ENCODE results near the gene EPHA7.
A peak's percentile ranks its signal among the peaks of the same experiment; 100 is the strongest.

EPHA7 gene

GRCh38 chr6:93392797-93393196 lies 26.6 kb downstream of the EPHA7 start:
- no peak for DNase-seq

GRCh38 chr6:93391965-93392364 lies 27.4 kb downstream of the EPHA7 start:
- no peak for DNase-seq

- no peak for DNase-seq
These were observed 30.2 kb downstream of the EPHA7 start for GRCh38 chr6:93389192-93389591.

GRCh38 chr6:93388070-93388469 lies 31.3 kb downstream of the EPHA7 start:
- DNase-seq: no peak

- DNase-seq: no peak
These were observed 43.3 kb downstream of the EPHA7 start for GRCh38 chr6:93376026-93376540.

- DNase-seq: no peak
These were observed 45.9 kb downstream of the EPHA7 start for GRCh38 chr6:93373445-93373844.

- DNase-seq: no peak
These were observed 47.6 kb downstream of the EPHA7 start for GRCh38 chr6:93371756-93372155.

- DNase-seq: no peak
These were observed 49.7 kb downstream of the EPHA7 start for GRCh38 chr6:93369586-93370134.

GRCh38 chr6:93366506-93366905 lies 52.9 kb downstream of the EPHA7 start:
- DNase-seq: no peak

GRCh38 chr6:93365445-93365844 lies 53.9 kb downstream of the EPHA7 start:
- DNase-seq: no peak

- DNase-seq: no peak
These were observed 60.9 kb downstream of the EPHA7 start for GRCh38 chr6:93358435-93358834.

- no peak for DNase-seq
These were observed 66.8 kb downstream of the EPHA7 start for GRCh38 chr6:93352604-93353003.

- no peak for DNase-seq
These were observed 68.1 kb downstream of the EPHA7 start for GRCh38 chr6:93351222-93351621.

- DNase-seq: no peak
These were observed 68.6 kb downstream of the EPHA7 start for GRCh38 chr6:93350774-93351173.

GRCh38 chr6:93344333-93344835 lies 75.0 kb downstream of the EPHA7 start:
- no peak for DNase-seq

GRCh38 chr6:93343476-93343875 lies 75.9 kb downstream of the EPHA7 start:
- DNase-seq: no peak

GRCh38 chr6:93341900-93342613 lies 77.3 kb downstream of the EPHA7 start:
- no peak for DNase-seq

- DNase-seq: no peak
These were observed 81.5 kb downstream of the EPHA7 start for GRCh38 chr6:93337772-93338394.

- no peak for DNase-seq
These were observed 82.3 kb downstream of the EPHA7 start for GRCh38 chr6:93337014-93337413.

GRCh38 chr6:93329301-93330000 lies 89.9 kb downstream of the EPHA7 start:
- no peak for DNase-seq

- DNase-seq: no peak
These were observed 91.5 kb downstream of the EPHA7 start for GRCh38 chr6:93327857-93328256.

GRCh38 chr6:93325761-93326160 lies 93.6 kb downstream of the EPHA7 start:
- no peak for DNase-seq

- peak; percentile 39 for DNase-seq
These were observed 95.7 kb downstream of the EPHA7 start for GRCh38 chr6:93323630-93324029.
